ENCODE data around the gene ACLY. TPM values are rescaled to one million over a fixed set of nuclear protein-coding genes. Genes with fewer than 3 reads are reported as not detected.

The ACLY gene
- total RNA-seq, 1 experiment from 2014 or later = 279 TPM

- Histone ChIP-seq H3T11ph (ENCODE audit: low read length) (no peak overlapping the region), H3K9ac (ENCODE audit: extremely low read depth, insufficient read length, low read length) (no peak overlapping the region), H3K4me2 (ENCODE audit: insufficient read depth, insufficient read length, low read length) (no peak overlapping the region), H3K9me3 (ENCODE audit: control insufficient read depth, low read depth, low read length) (no peaks in the 10 kb centered on the region), H2BK120ac (ENCODE audit: low read depth, low read length, poor library complexity, severe bottlenecking) (no peak overlapping the region), H2BK12ac (ENCODE audit: insufficient read length, low read depth, low read length) (no peak overlapping the region), H3K79me1 (ENCODE audit: insufficient read depth, low read depth, low read length, poor library complexity, severe bottlenecking) (no peaks in the 10 kb centered on the region), H3K27me3 (ENCODE audit: insufficient read depth, low read length) (no peaks in the 10 kb centered on the region), H4K5ac (ENCODE audit: insufficient read length, low read depth, low read length) (no peak overlapping the region), H3K23ac (ENCODE audit: insufficient read length, low read depth, low read length) (no peak overlapping the region), H2BK5ac (ENCODE audit: insufficient read length, low read length) (no peak overlapping the region), H4K20me1 (ENCODE audit: control insufficient read depth, insufficient read depth, insufficient read length) (no peaks in the 10 kb centered on the region), H4K8ac (replicated peaks; ENCODE audit: insufficient read length, low read depth, low read length) (no peak overlapping the region), H3K4me1 (ENCODE audit: insufficient read depth, low read length) (no peaks in the 10 kb centered on the region), H2AFZ (ENCODE audit: low read length) (no peak overlapping the region), H4K91ac (ENCODE audit: insufficient read length, low read depth, low read length) (no peak overlapping the region), H3K27ac (ENCODE audit: insufficient read length, low read depth, low read length) (no peak overlapping the region), H3K56ac (ENCODE audit: insufficient read length, low read depth, low read length) (no peak overlapping the region), H3K14ac (ENCODE audit: insufficient read depth, low read length) (no peak overlapping the region), H2BK15ac (ENCODE audit: low read depth, low read length) (no peak overlapping the region), H3K4ac (ENCODE audit: low read depth, low read length) (no peak overlapping the region), H3K23me2 (ENCODE audit: insufficient read length, low read depth, low read length, poor library complexity, severe bottlenecking) (no peaks in the 10 kb centered on the region), H2AK5ac (ENCODE audit: insufficient read length, low read length) (no peak overlapping the region), H2BK20ac (ENCODE audit: low read depth, low read length, poor library complexity, severe bottlenecking) (no peak overlapping the region), H3K18ac (ENCODE audit: insufficient read length, low read depth, low read length) (no peak overlapping the region), H3K79me2 (ENCODE audit: insufficient read depth, low read length) (no peaks in the 10 kb centered on the region)
- no peak for DNase-seq
- WGBS (ENCODE audit: extremely low coverage, insufficient read length, low lambda C conversion rate) = no CpG with 5 or more reads among the region's 3 CpGs
- no peaks in the 10 kb centered on the region; a peak in 2 of 7 replicates for H3K36me3 Mint-ChIP-seq (ENCODE audit: insufficient read depth in 1 of 3, low read depth in 3 of 3)
- no peaks in the 10 kb centered on the region for H3K27me3 Mint-ChIP-seq (ENCODE audit: low read depth)
- no peaks in the 10 kb centered on the region; a peak in 1 of 4 replicates for H3K4me1 Mint-ChIP-seq
- H3K9me3 Mint-ChIP-seq = no peaks in the 10 kb centered on the region; a peak in 1 of 5 replicates
- no peak for TF ChIP-seq CTCF (conservative IDR thresholded peaks at IDR 0.05)
- no peak overlapping the region for H3K27ac Mint-ChIP-seq
- no peak overlapping the region for H3K4me3 Mint-ChIP-seq
Measured at GRCh38 chr17:41944943-41945342, 26.2 kb upstream of the ACLY start.

Measured in H9 (cell line).